H1 (cell line): ENCODE results near the gene MMP21. TPM values are rescaled to one million over a fixed set of nuclear protein-coding genes. Genes with fewer than 3 reads are reported as not detected.

ENCODE experiments used
- CTCF ChIA-PET: fragments of 300-600 bp; sonication (Branson Sonifier 250); formaldehyde crosslinking; loops from one replicate; lab custom pipeline; 2021; ENCODE audit not compliant: partially characterized antibody; lab: Charles Lee
- POLR2A ChIA-PET: fragments of 300-600 bp; sonication (Branson Sonifier 250); formaldehyde crosslinking; loops from one replicate; lab custom pipeline; 2021; ENCODE audit warnings: inconsistent platforms; ENCODE audit not compliant: partially characterized antibody; lab: Charles Lee
- DNase-seq, 2 experiments: peaks; one replicate each; pipeline versions ENCODE4 v3.0.0 to v3.0.0-alpha.2; 2010 to 2022; ENCODE audit warnings: low spot score in 2 of 2, low read depth in 1 of 2, mixed read lengths in 1 of 2
- FAIRE-seq: peaks from 2 replicates; lab custom pipeline; 2011; peaks lifted over from hg19 to GRCh38; lab: Jason Lieb, UNC
- H2AFZ ChIP-seq: 2 replicates; pipeline ENCODE4 v1.8.1; 2012; ENCODE audit warnings: low read length, inconsistent platforms
- H2AK5ac ChIP-seq: 2 replicates; pipeline ENCODE4 v1.6.1; 2013; ENCODE audit warnings: low read depth, low read length
- H2BK120ac ChIP-seq: replicated peaks from 2 replicates; pipeline ENCODE3; 2013; ENCODE audit warnings: low read depth, low read length, inconsistent platforms
- H2BK12ac ChIP-seq: 2 replicates; pipeline ENCODE4 v1.6.1; 2013; ENCODE audit warnings: low read depth, low read length
- H2BK15ac ChIP-seq: 2 replicates; pipeline ENCODE4 v1.6.1; 2013; ENCODE audit warnings: low read length
- H2BK20ac ChIP-seq: 2 replicates; pipeline ENCODE4 v1.6.1; 2013; ENCODE audit warnings: low read length
- H2BK5ac ChIP-seq: 2 replicates; pipeline ENCODE4 v1.6.1; 2013; ENCODE audit warnings: low read depth, low read length
- H3K14ac ChIP-seq: 2 replicates; pipeline ENCODE4 v1.6.1; 2013; ENCODE audit warnings: inconsistent platforms; ENCODE audit not compliant: insufficient read length
- H3K18ac ChIP-seq: 2 replicates; pipeline ENCODE4 v1.6.1; 2013; ENCODE audit warnings: low read length; ENCODE audit errors: extremely low read depth
- H3K23ac ChIP-seq: 2 replicates; pipeline ENCODE4 v1.6.1; 2013; ENCODE audit warnings: inconsistent platforms; ENCODE audit not compliant: insufficient read length
- H3K23me2 ChIP-seq: 2 replicates; pipeline ENCODE4 v1.6.1; 2013; ENCODE audit warnings: low read depth, low read length
- H3K27ac ChIP-seq: 2 replicates; pipeline ENCODE4 v1.6.1; 2011; ENCODE audit warnings: low read depth, low read length, inconsistent platforms
- H3K27me3 ChIP-seq, 4 experiments: replicated peaks in 1 of 4; 1 replicate in 1 of 4; 2 replicates in 3 of 4; pipeline versions ENCODE4 v1.6.1 to v1.8.1; 2011 to 2013; ENCODE audit warnings: low read length in 3 of 4, mild to moderate bottlenecking in 3 of 4, inconsistent platforms in 2 of 4, mixed read lengths in 2 of 4, moderate library complexity in 1 of 4; ENCODE audit not compliant: control insufficient read depth in 3 of 4, insufficient read depth in 3 of 4; ENCODE audit errors: extremely low read depth in 1 of 4
- H3K36me3 ChIP-seq, 4 experiments: 2 replicates each; pipeline versions ENCODE4 v1.6.1 to v1.8.1; 2011 to 2013; ENCODE audit warnings: mild to moderate bottlenecking in 4 of 4, low read length in 3 of 4, moderate library complexity in 2 of 4, control low read depth in 1 of 4, inconsistent platforms in 1 of 4; ENCODE audit not compliant: insufficient read depth in 4 of 4, control insufficient read depth in 2 of 4
- H3K4ac ChIP-seq: replicated peaks from 2 replicates; pipeline ENCODE3; 2013; ENCODE audit warnings: low read length, low read depth, mixed read lengths, inconsistent platforms; ENCODE audit not compliant: insufficient read length
- H3K4me1 ChIP-seq, 4 experiments: replicated peaks in 1 of 4; 1 replicate in 1 of 4; 2 replicates in 3 of 4; pipeline versions ENCODE4 v1.6.1 to v1.8.1; 2011 to 2013; ENCODE audit warnings: low read length in 3 of 4, inconsistent platforms in 2 of 4, mixed read lengths in 1 of 4; ENCODE audit not compliant: insufficient read depth in 4 of 4, control insufficient read depth in 3 of 4
- H3K4me2 ChIP-seq, 2 experiments: 2 replicates each; pipeline versions ENCODE4 v1.6.1 to v1.8.1; 2011 to 2013; ENCODE audit warnings: low read depth in 2 of 2, low read length in 2 of 2, control low read depth in 1 of 2, inconsistent platforms in 1 of 2, mild to moderate bottlenecking in 1 of 2; ENCODE audit not compliant: insufficient read depth in 1 of 2
- H3K4me3 ChIP-seq, 4 experiments: fragments of 200-600, 300-600 bp in 1 of 4; sonication (generic), shearing (Covaris generic), sonication (Bioruptor Twin) in 1 of 4; 2 replicates each; pipeline versions ENCODE4 v1.5.1 to v1.8.1; 2011 to 2016; ENCODE audit warnings: low read length in 4 of 4, low read depth in 3 of 4, control low read depth in 2 of 4, inconsistent platforms in 2 of 4, mild to moderate bottlenecking in 2 of 4, mixed read lengths in 1 of 4, moderate library complexity in 1 of 4; ENCODE audit not compliant: insufficient read depth in 2 of 4; ENCODE audit errors: extremely low read depth in 1 of 4
- H3K56ac ChIP-seq: replicated peaks from 2 replicates; pipeline ENCODE3; 2013; ENCODE audit warnings: low read depth, mild to moderate bottlenecking, mixed read lengths, low read length, inconsistent platforms; ENCODE audit not compliant: insufficient read length
- H3K79me1 ChIP-seq: 2 replicates; pipeline ENCODE4 v1.6.1; 2013; ENCODE audit warnings: low read depth, low read length, control low read depth
- H3K79me2 ChIP-seq, 2 experiments: 2 replicates each; pipeline versions ENCODE4 v1.6.1 to v1.8.1; 2012 to 2013; ENCODE audit warnings: low read length in 2 of 2, mild to moderate bottlenecking in 2 of 2, inconsistent platforms in 1 of 2; ENCODE audit not compliant: insufficient read depth in 2 of 2, control insufficient read depth in 1 of 2
- H3K9ac ChIP-seq, 4 experiments: replicated peaks in 1 of 4; 1 replicate in 1 of 4; 2 replicates in 3 of 4; pipeline versions ENCODE4 v1.6.1 to v1.8.1; 2011 to 2013; ENCODE audit warnings: low read depth in 3 of 4, low read length in 3 of 4, control low read depth in 2 of 4, mild to moderate bottlenecking in 2 of 4, moderate library complexity in 2 of 4, inconsistent platforms in 1 of 4; ENCODE audit errors: extremely low read depth in 1 of 4
- H3K9me3 ChIP-seq, 2 experiments: 2 replicates each; pipeline versions ENCODE4 v1.6.1 to v1.8.1; 2012 to 2013; ENCODE audit warnings: mild to moderate bottlenecking in 2 of 2, moderate library complexity in 2 of 2, control low read depth in 1 of 2, inconsistent platforms in 1 of 2, low read depth in 1 of 2, low read length in 1 of 2, mixed read lengths in 1 of 2; ENCODE audit not compliant: insufficient read depth in 2 of 2
- H4K20me1 ChIP-seq, 2 experiments: replicated peaks in 1 of 2; 2 replicates each; pipeline versions ENCODE3 to v1.8.1; 2011 to 2013; ENCODE audit warnings: inconsistent platforms in 2 of 2, low read length in 2 of 2, mild to moderate bottlenecking in 1 of 2; ENCODE audit not compliant: insufficient read depth in 2 of 2, control insufficient read depth in 1 of 2
- H4K5ac ChIP-seq: 2 replicates; pipeline ENCODE4 v1.6.1; 2013; ENCODE audit warnings: low read length, low read depth, mixed read lengths, inconsistent platforms; ENCODE audit not compliant: insufficient read length
- H4K8ac ChIP-seq: 2 replicates; pipeline ENCODE4 v1.8.0; 2013; ENCODE audit warnings: mild to moderate bottlenecking, moderate library complexity, low read length, inconsistent platforms; ENCODE audit not compliant: insufficient read depth; ENCODE audit errors: extremely low read depth
- H4K91ac ChIP-seq: replicated peaks from 2 replicates; pipeline ENCODE3; 2013; ENCODE audit warnings: low read length, mixed read lengths, inconsistent platforms; ENCODE audit not compliant: insufficient read length
- HDAC6 ChIP-seq: IDR thresholded peaks from one replicate; pipeline ENCODE4 v1.7.1; 2012; ENCODE audit warnings: low read depth, mild to moderate bottlenecking, inconsistent platforms, low read length, moderate library complexity
- JUN ChIP-seq: IDR thresholded peaks from 2 replicates; pipeline ENCODE4 v1.6.1; 2011; ENCODE audit warnings: low read depth, mild to moderate bottlenecking, improper control_type of control experiment, low read length
- WGBS, 2 experiments: shearing (Covaris generic) in 1 of 2; methylation state at CpG; one replicate each; pipeline versions ENCODE4 v1.1.6 to v1.1.7; 2013 to 2015; ENCODE audit warnings: low lambda C conversion rate in 2 of 2, mixed read lengths in 2 of 2, inconsistent platforms in 1 of 2, low coverage in 1 of 2, missing lambda C conversion rate in 1 of 2; ENCODE audit not compliant: insufficient replicate concordance in 2 of 2, insufficient coverage in 1 of 2, insufficient read length in 1 of 2; ENCODE audit errors: extremely low coverage in 1 of 2, missing lambda C conversion rate in 1 of 2; 5-methylcytosine and 5-hydroxymethylcytosine counted together
- polyA plus RNA-seq, 7 experiments: library from polyadenylated mRNA; depleted of rRNA in 3 of 7; stranded (reverse) in 5 of 7; unstranded in 2 of 7; fragments of >200 nt in 5 of 7; fragments of 200-250 nt in 2 of 7; gene quantifications; 1 replicate in 5 of 7; 2 replicates in 1 of 7; 4 replicates in 1 of 7; pipeline versions ENCODE4 v1.2.1 to v1.2.3, GENCODE V29; 2011 to 2013; ENCODE audit warnings: missing spikeins in 2 of 7, mixed read lengths in 2 of 7
- total RNA-seq: library from RNA; stranded (reverse); fragmentation: NEBNext Ultra II Directional; extraction: Animal tissue kit (Norgen Biotek cat#: 25700); gene quantifications from 2 replicates; pipeline ENCODE4 v1.2.1, GENCODE V29; 2021
- TF ChIP-seq, protein P1 (sequence below): IDR thresholded peaks from 2 replicates; pipeline ENCODE4 v1.6.1; 2012; ENCODE audit warnings: inconsistent platforms

MMP21 gene
- total and polyA plus RNA-seq, 2 of the 8 experiments (the other 6 are each of a cell fraction or from before 2014, with no cell fraction given), result not detected

DNA sequence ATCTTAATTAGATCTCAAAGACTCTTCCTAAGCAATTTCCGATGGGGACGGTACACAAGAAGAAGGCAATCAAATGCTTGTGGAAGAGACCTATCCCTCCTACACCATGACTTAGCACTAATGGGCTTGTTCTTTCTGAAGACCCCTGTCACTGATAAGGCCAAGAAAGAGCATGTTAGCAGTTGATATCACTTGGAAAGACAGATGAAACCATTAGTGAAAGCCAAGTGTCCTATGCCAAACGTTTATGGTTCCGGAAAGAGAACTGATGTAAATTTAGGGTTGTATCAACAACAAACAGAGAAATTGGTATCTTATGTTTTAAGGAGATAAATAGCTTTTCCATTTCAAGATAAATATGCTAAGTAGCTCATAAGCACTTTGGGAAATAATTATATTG lies 40.9 kb upstream of the MMP21 start:
- no peak overlapping the region for H3K4ac ChIP-seq
- no peak overlapping the region for H3K56ac ChIP-seq
- H2AK5ac ChIP-seq, result no peak overlapping the region
- H3K79me2 ChIP-seq, result 0 out of 4 replicates have a peak, but pooled peaks cover 0 to 4% of the 10 kb centered on the region in 2 experiments
- no peak overlapping the region for H3K18ac ChIP-seq
- H2BK5ac ChIP-seq, result no peak overlapping the region
- no peak overlapping the region for H3K9ac ChIP-seq
- no peaks in the 10 kb centered on the region for H3K4me1 ChIP-seq
- H2AFZ ChIP-seq, result no peak overlapping the region
- no peak overlapping the region for H3K14ac ChIP-seq
- DNase-seq (no peak), FAIRE-seq (no peak)
- H3K9me3 ChIP-seq, result no peaks in the 10 kb centered on the region
- no peaks in the 10 kb centered on the region for H3K23me2 ChIP-seq
- no peak overlapping the region for H4K91ac ChIP-seq
- no peak overlapping the region for H4K5ac ChIP-seq
- no peaks in the 10 kb centered on the region for H3K27me3 ChIP-seq
- no peak overlapping the region for H2BK120ac ChIP-seq
- H4K8ac ChIP-seq, result no peak overlapping the region
- no peak overlapping the region for H2BK15ac ChIP-seq
- H2BK12ac ChIP-seq, result no peak overlapping the region
- no peak overlapping the region for H3K4me3 ChIP-seq
- H3K4me2 ChIP-seq, result no peak overlapping the region
- H3K27ac ChIP-seq, result no peak overlapping the region
- ChIA-PET CTCF (no interaction called here), POLR2A (no interaction called here)
- no peak overlapping the region for H3K23ac ChIP-seq
- WGBS, 2 experiments, result 85% methylated on average over 4 of the region's 4 CpGs; no CpG with 5 or more reads in 1 of the 2 experiments
- peaks cover 0 to 3% of the 10 kb centered on the region in 2 experiments for H4K20me1 ChIP-seq
- no peak overlapping the region for H2BK20ac ChIP-seq
- no peaks in the 10 kb centered on the region; the same call in 1 of the 2 replicates for H3K79me1 ChIP-seq
- peaks cover 0 to 24% (median 9%) of the 10 kb centered on the region in 4 experiments; a peak in 6 of 8 replicates for H3K36me3 ChIP-seq
- TF ChIP-seq JUN (no peak), HDAC6 (no peak)
- TF ChIP-seq, protein P1, sequence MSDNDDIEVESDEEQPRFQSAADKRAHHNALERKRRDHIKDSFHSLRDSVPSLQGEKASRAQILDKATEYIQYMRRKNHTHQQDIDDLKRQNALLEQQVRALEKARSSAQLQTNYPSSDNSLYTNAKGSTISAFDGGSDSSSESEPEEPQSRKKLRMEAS, result no peak
